ENCODE measurements around the gene CFAP99.

The CFAP99 gene

DNA sequence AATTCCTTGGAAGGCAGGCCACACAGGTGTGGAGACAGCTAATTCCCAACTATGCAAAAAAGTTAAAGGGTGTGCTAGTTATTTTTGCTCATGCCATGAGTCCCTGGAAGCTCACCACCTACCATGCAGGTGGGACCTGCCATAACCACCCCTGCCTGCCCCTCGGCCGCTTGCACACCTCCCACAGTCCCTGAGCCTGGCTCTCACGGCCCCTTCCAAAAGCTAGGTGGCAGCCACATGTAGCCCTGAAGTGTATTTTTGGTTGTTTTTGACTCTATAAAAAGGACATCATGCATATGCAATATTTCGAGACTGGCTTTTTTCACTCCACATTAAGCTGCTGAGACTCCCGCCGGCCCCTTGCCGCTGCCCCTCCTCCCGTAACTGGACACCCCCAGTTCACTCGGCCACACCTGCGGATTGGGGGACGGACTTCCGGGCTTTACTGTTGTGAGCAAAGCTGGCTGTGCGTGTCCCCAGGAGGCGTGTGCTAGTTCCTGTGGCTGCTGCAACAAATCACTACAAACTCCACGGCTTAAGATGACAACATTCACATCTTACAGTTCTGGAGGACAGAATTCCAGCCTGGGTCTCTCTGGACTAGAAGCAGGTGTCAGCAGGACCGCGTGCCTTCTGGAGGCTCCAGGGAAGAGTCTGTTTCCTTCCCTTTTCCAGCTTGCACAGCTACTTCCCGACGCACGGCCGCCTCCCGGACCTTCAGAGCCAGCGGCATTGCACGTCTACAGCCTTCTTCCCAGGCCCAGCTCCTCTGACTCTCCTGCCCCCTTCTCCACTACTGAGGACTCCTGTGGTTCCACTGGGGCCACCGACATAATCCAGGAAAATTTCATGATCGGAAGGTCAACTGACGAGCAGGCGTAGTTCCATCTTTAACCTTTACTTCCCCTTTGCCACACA, 25.1 kb upstream of the CFAP99 start:
- DNase-seq = no peak

DNA sequence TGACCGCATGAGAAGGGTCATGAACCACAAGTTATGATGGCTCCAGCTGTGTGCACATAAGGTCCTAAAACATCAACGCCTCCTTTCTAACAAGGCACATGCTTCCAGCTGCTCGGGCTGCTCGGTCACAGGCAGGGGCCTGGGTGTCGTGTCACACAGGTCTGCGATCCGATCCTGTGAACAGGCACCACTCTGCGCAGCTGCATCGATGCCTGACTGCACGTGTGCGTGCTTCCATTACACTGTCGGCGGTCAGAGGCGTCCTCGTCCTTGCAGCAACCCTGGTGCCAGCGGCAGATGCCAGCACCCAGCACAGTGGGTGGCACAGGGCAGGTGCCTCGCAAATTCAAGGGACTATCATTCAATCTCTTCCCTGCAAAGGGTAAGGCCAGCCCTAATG, 24.2 kb upstream of the CFAP99 start:
- DNase-seq = no peak

DNA sequence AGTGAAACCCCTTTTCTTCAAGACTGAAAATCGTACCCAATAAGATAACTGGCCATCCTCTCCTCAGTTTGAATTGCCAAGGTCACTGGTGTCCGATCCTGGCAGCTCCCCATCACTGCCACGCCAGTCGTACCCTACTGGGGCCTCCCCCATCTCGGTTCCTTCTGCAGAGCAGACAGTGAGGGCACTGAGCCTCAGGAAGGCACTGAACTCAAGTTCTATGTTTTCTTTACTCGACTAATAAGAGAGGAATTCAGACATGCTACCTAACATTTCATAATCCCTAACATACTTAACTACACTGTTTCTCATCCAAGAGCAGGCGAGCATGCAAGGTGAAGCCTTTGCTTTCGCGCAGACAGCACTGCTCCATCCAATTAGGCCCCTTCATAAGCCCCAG, 23.7 kb upstream of the CFAP99 start:
- no peak for DNase-seq

DNA sequence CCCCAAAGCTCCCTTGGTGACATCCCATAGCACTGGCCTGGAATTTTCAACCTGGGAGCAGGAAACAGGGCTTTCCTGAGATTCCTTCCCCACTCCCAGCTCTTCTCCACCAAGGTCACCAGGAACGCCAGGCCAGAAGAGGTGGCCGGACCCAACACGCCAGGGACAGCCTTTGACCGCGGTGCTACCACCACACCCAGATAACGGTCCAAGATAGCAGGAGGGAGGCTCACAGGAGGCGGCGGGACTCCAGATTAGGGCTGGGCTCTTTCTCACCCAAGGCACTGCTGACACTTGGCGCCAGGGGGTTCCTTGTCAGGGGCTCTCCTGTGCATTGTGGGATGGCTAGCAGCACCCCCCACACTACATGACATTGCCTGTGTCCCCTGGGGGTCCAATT, 23.2 kb upstream of the CFAP99 start:
- no peak for DNase-seq

GRCh38 chr4:2396781-2397368, 21.9 kb upstream of the CFAP99 start:
- no peak for DNase-seq

GRCh38 chr4:2397596-2398379, 21.0 kb upstream of the CFAP99 start:
- DNase-seq = no peak

DNA sequence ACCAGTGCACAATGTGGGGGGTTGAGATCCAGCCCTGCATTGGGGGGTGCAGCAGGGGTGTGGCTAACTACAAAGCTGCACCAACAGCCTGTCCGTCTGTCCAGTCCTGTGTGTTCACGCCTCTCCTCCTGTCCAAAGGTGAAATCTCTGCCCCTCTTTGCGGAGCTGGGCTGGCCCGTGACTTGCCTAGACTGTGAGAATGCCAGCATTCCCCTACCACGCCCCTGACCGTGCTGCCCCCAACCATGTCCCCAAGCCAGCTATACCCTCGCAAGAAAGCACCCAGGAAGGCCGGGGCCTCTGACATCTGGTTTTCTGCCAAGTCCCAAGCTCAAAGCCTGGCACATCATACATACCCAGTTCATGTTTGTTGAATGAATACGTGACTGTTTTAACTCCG, 19.5 kb upstream of the CFAP99 start:
- no peak for DNase-seq

GRCh38 chr4:2399631-2400190, 19.0 kb upstream of the CFAP99 start:
- no peak for DNase-seq

- no peak for DNase-seq
Observed at GRCh38 chr4:2400841-2401609, 17.7 kb upstream of the CFAP99 start.

GRCh38 chr4:2401610-2401983, 17.2 kb upstream of the CFAP99 start:
- DNase-seq = no peak

GRCh38 chr4:2402048-2402842, 16.5 kb upstream of the CFAP99 start:
- no peak for DNase-seq

GRCh38 chr4:2402941-2403340, 15.8 kb upstream of the CFAP99 start:
- DNase-seq = no peak

DNA sequence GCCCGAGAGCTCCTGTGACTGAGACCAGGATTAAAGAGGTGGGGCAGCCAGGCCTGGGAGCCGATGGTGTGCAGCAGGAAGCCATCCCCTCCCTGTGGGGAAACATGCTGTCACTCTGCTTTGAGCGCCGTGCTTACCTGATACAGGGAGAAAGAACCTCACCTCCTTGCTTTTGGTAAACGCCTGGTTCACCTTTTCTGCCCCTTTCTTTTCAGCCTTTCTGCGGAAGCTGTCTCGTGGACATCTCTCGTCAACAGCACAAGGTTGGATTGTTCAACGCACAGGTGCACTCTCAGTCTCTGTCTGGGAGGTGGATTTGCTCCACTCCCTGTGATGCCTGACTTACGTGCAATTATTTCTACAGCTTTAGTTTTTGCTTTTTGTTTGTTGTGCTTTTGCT, 12.3 kb upstream of the CFAP99 start:
- DNase-seq = no peak

GRCh38 chr4:2406920-2407319, 11.8 kb upstream of the CFAP99 start:
- no peak for DNase-seq

- DNase-seq = no peak
Observed at GRCh38 chr4:2407991-2408342, 10.8 kb upstream of the CFAP99 start.

GRCh38 chr4:2408401-2408958, 10.3 kb upstream of the CFAP99 start:
- no peak for DNase-seq

GRCh38 chr4:2408976-2409375, 9.8 kb upstream of the CFAP99 start:
- no peak for DNase-seq

- DNase-seq = no peak
Observed at GRCh38 chr4:2409381-2409783, 9.4 kb upstream of the CFAP99 start.

DNA sequence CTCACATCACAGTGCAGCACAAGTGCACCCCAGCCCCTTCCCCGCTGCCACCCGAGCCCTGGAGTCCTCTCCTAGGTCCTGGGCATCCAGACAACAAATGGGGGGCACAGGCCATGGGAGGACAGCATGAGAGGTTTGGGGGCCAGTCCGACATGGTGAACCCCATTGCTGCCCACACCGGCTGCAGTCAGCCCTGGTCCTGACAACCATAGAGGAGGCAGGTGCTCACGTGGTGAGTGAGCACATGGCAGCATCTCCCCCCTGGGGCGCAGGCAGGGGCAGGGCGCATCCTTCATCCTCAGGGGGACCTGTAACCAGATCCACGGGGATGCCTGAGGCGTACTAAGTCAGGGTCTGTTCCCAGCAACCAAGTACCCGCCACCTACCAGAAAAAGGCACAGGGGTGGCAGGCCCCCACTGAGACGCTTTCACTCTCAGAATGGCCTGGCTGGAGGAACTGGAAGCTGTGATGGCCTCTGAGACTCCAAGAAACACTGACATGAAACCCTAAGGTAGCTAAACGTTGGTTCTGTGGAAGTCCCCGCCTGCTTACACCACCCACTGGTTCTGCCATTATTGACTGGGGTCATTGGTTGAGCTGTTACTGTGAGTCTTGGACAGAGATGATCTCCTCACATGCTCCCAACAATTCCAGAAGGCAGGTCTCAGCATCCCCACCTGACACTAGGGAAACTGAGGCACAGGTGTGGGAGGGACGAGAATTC, 6.8 kb upstream of the CFAP99 start:
- no peak for DNase-seq

DNA sequence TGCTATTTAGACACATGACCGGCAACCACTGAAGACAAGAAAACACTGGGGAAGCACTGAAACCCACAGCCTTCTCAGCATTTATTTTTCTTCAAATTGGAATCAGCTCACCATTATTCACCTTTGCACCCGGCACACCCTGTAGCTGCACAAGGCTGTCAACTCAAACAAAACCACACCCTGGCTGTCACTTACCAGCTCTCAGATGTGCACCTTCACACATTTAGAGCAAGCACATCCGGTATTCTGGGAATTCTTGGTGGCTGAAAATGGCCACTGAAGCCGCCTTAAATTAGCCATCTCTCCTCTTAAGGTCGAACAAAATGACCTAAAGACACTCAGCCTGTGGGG, 6.2 kb upstream of the CFAP99 start:
- peak; percentile 81 for DNase-seq

All from CD4-positive, alpha-beta T cell treated with Interleukin-15 for 1 hour (primary cell).